ENCODE data around the gene INTS11. TPM values are rescaled to one million over a fixed set of nuclear protein-coding genes. Genes with fewer than 3 reads are reported as not detected.
A peak's percentile ranks its signal among the peaks of the same experiment; 100 is the strongest.
"Not testable (repeated sequence)": the region's sequence is repeated elsewhere in the genome, so short reads cannot be mapped to it uniquely, and the experiment has no call there.

The INTS11 gene
- total and polyA plus RNA-seq, 2 experiments from 2014 or later: 75.8 to 124 TPM

DNA sequence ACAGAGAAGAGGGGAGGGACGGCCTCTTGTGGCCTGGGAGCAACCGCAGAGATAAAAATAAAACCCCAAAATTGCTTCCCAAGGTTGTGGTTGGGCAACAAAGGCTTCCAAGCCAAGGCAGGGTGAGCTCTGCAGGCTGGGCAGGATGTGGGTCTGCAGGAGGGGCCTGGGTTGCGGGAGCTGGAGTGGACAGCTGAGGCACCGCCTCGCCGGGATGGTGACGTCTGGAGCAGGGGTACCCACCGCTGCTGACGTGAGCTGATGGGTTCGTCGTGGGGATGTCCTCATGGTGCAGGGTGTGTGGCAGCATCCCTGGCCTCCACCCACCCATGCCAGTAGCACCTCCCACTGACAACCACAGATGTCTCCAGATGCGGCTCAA is 46.9 kb upstream of the INTS11 start:
- H3K9me3 ChIP-seq (ENCODE audit: low read depth): no peaks in the 10 kb centered on the region

DNA sequence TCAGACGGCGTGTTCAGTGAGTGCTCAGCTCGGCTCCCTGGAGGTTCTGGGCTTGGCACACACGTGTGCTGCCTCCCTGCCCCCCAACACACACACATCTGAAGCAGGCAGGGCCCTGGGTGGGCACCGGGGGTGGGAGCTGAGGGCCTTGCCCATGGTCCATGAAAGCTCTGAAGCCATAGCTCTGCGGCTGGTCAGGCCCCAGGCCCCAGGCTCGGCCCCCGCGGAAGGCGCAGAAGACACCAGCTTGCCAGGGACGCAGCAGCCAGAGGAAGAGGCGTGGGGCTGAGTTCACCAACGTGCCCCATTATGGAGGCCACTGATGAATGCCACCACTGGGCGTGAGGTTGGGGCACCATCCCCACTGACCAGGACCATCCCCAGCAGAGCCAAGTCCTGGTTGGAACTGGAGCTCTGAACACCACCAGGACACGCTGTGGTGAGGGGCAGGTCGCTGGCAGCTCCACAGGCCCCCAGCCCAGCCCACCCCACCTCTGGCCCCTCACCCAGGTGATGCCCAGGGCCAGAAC is 46.4 kb upstream of the INTS11 start:
- Histone ChIP-seq H3K36me3 (peaks cover 4% of the 10 kb centered on the region), H3K4me1 (ENCODE audit: low read depth) (peaks cover 5% of the 10 kb centered on the region), H3K9me3 (ENCODE audit: low read depth) (no peaks in the 10 kb centered on the region), H3K4me3 (no peak overlapping the region), H3K27ac (no peak overlapping the region), H3K27me3 (no peaks in the 10 kb centered on the region)
- DNase-seq (ENCODE audit: low read depth in 1 of 2, low spot score in 1 of 2): no peak
- TF ChIP-seq, protein P1, sequence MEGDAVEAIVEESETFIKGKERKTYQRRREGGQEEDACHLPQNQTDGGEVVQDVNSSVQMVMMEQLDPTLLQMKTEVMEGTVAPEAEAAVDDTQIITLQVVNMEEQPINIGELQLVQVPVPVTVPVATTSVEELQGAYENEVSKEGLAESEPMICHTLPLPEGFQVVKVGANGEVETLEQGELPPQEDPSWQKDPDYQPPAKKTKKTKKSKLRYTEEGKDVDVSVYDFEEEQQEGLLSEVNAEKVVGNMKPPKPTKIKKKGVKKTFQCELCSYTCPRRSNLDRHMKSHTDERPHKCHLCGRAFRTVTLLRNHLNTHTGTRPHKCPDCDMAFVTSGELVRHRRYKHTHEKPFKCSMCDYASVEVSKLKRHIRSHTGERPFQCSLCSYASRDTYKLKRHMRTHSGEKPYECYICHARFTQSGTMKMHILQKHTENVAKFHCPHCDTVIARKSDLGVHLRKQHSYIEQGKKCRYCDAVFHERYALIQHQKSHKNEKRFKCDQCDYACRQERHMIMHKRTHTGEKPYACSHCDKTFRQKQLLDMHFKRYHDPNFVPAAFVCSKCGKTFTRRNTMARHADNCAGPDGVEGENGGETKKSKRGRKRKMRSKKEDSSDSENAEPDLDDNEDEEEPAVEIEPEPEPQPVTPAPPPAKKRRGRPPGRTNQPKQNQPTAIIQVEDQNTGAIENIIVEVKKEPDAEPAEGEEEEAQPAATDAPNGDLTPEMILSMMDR (IDR thresholded peaks at IDR 0.05; ENCODE audit: low read depth, low read length): no peak

More for the DNA sequence above, 46.9 kb upstream of the INTS11 start:
- TF ChIP-seq, protein P1 (IDR thresholded peaks at IDR 0.05; ENCODE audit: low read depth, low read length): no peak
- peaks cover 4% of the 10 kb centered on the region for H3K36me3 ChIP-seq
- no peak overlapping the region for H3K4me3 ChIP-seq
- no peaks in the 10 kb centered on the region for H3K27me3 ChIP-seq
- H3K4me1 ChIP-seq (ENCODE audit: low read depth): peaks cover 5% of the 10 kb centered on the region
- no peak overlapping the region for H3K27ac ChIP-seq
- DNase-seq (ENCODE audit: low read depth in 1 of 2, low spot score in 1 of 2): peak in 1 of 2 donors; percentile 24

DNA sequence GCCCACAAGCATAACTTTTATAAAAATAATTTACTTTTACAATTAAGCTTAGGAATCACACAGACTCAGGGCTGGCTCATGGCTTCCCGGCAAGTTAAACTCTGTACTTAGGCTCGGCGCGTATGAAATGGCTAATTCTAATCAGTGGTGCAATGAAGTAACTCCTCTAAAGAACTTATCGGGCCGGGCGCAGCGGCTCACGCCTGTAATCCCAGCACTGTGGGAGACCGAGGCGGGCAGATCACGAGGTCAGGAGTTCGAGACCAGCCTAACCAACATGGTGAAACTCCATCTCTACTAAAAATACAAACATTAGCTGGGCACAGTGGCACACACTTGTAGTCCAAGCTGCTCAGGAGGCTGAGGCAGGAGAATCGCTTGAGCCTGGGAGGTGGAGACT is 45.6 kb upstream of the INTS11 start:
- not testable (repeated sequence) for H3K9me3 ChIP-seq (ENCODE audit: low read depth); H3K27me3 ChIP-seq; H3K4me3 ChIP-seq; H3K27ac ChIP-seq; H3K4me1 ChIP-seq (ENCODE audit: low read depth); H3K36me3 ChIP-seq; DNase-seq (ENCODE audit: low read depth in 1 of 2, low spot score in 1 of 2)

DNA sequence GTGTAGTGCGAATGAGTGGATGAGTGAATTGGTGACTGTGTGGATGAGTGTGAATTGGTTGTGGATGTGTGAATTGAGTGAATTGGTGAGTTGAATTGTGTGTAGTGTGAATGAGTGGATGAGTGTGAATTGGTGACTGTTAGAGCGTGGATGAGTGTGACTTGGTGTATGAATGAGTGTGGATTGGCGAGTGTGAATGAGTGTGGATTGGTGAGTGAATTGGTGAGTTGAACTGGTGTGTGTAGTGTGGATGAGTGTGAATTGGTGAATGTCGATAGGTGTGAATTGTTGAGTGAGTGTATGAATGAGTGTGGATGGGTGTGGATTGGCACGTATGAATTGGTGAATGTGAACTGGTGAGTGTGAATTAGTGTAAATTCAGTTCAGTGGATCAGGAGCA is 42.9 kb upstream of the INTS11 start:
- Histone ChIP-seq H3K27ac (no peak overlapping the region), H3K4me1 (ENCODE audit: low read depth) (no peaks in the 10 kb centered on the region), H3K9me3 (ENCODE audit: low read depth) (no peaks in the 10 kb centered on the region), H3K36me3 (no peaks in the 10 kb centered on the region), H3K27me3 (no peaks in the 10 kb centered on the region), H3K4me3 (no peak overlapping the region)
- TF ChIP-seq, protein P1 (IDR thresholded peaks at IDR 0.05; ENCODE audit: low read depth, low read length): no peak
- DNase-seq (ENCODE audit: low read depth in 1 of 2, low spot score in 1 of 2): no peak

DNA sequence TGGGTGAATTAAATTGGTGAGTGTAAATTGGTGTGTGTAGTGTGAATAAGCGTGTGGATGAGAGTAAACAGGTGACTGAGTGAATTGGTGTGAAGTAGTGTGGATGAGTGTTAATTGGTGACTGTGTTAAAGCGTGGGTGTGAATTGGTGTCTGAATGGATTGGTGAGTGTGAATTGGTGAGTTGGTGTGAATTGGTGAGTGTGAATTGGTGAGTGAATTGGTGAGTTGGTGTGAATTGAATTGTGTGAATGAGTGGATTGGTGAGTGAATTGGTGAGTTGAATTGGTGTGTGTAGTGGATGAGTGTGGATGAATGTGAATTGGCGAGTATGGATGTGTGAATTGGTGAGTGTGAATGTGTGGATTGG is 42.2 kb upstream of the INTS11 start:
- DNase-seq (ENCODE audit: low read depth in 1 of 2, low spot score in 1 of 2): no peak
- Histone ChIP-seq H3K9me3 (ENCODE audit: low read depth) (no peaks in the 10 kb centered on the region), H3K27ac (no peak overlapping the region), H3K4me3 (no peak overlapping the region), H3K27me3 (no peaks in the 10 kb centered on the region), H3K4me1 (ENCODE audit: low read depth) (peaks cover 3% of the 10 kb centered on the region), H3K36me3 (no peaks in the 10 kb centered on the region)
- TF ChIP-seq, protein P1 (IDR thresholded peaks at IDR 0.05; ENCODE audit: low read depth, low read length): no peak

DNA sequence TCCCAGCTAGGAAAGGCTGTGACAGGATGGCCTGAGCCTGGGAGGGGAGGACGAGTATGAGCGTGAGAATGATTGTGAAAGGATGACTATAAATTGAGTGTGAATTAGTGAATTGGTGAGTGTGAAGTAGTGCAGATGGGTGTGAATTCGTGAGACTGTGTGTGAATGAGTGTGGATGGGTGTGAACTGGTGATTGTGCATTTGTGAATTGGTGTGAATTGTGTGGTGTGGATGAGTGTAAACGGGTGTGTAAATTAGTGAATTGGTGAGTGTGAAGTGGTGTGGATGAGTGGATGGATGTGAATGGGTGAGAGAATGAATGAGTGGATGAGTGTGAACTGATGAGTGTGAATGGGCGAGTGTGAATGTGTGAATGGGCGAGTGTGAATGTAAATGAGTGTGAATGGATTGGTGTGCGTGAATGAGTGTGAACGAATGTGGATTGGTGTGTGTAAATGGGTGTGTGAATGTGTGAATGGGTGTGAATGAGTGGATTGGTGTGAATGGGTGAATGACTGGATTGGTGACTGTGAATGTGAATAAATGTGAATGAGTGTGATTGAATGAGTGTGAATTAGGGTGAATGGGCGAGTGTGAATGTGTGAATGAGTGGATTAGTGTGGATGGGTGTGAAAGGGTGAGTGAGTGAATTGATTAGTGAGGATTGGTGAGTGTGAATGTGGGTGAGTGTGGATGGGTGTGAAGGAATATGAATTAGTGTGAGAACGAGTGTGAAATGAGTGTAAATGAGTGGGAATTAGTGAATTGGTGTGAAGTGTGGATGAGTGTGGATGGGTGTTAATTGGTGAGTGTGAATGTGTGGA is 41.6 kb upstream of the INTS11 start:
- Histone ChIP-seq H3K9me3 (ENCODE audit: low read depth) (no peaks in the 10 kb centered on the region), H3K27ac (no peak overlapping the region), H3K4me1 (ENCODE audit: low read depth) (peaks cover 4% of the 10 kb centered on the region), H3K4me3 (no peak overlapping the region), H3K36me3 (no peaks in the 10 kb centered on the region), H3K27me3 (no peaks in the 10 kb centered on the region)
- no peak for DNase-seq (ENCODE audit: low read depth in 1 of 2, low spot score in 1 of 2)
- TF ChIP-seq, protein P1 (IDR thresholded peaks at IDR 0.05; ENCODE audit: low read depth, low read length): no peak

Data from cardiac muscle cell (in vitro differentiated cells and primary cell).